BJ (cell line): ENCODE data around the gene ELMOD1. TPM values are rescaled to one million over a fixed set of nuclear protein-coding genes. Genes with fewer than 3 reads are reported as not detected.

Source experiments
- CTCF ChIA-PET: fragments of 350-600 bp; formaldehyde crosslinking; extraction: SDS; loops from one replicate; lab custom pipeline; 2021; ENCODE audit warnings: antibody characterized with exemption, inconsistent platforms; lab: Yijun Ruan, JAX
- POLR2A ChIA-PET: fragments of 300-600 bp; sonication (Branson Sonifier 250); formaldehyde crosslinking; extraction: SDS; loops from one replicate; lab custom pipeline; 2021; ENCODE audit warnings: antibody characterized with exemption; lab: Charles Lee
- DNase-seq: peaks from one replicate; pipeline ENCODE4 v3.0.0-alpha.2; 2011; ENCODE audit warnings: low read depth
- H3K27me3 ChIP-seq: 2 replicates; pipeline ENCODE4 v1.6.0; 2011; ENCODE audit warnings: low read length; ENCODE audit not compliant: control insufficient read depth, insufficient read depth
- H3K36me3 ChIP-seq: 2 replicates; pipeline ENCODE4 v1.5.1; 2011; ENCODE audit warnings: low read length; ENCODE audit not compliant: control insufficient read depth, insufficient read depth
- H3K4me3 ChIP-seq: 2 replicates; pipeline ENCODE4 v1.5.1; 2011; ENCODE audit warnings: low read depth, mild to moderate bottlenecking, control low read depth, low read length
- CTCF ChIP-seq: IDR thresholded peaks from 2 replicates; pipeline ENCODE4 v1.5.1; 2011; ENCODE audit warnings: low read depth, mild to moderate bottlenecking, control low read depth, inconsistent platforms, low read length, moderate library complexity; ENCODE audit not compliant: insufficient read depth
- polyA plus RNA-seq: library from polyadenylated mRNA; depleted of rRNA; stranded (reverse); fragments of >200 nt; gene quantifications from 2 replicates; pipeline ENCODE4 v1.2.3, GENCODE V29; 2011

Gene ELMOD1
- polyA plus RNA-seq, 1 experiment: 0.04 TPM

DNA sequence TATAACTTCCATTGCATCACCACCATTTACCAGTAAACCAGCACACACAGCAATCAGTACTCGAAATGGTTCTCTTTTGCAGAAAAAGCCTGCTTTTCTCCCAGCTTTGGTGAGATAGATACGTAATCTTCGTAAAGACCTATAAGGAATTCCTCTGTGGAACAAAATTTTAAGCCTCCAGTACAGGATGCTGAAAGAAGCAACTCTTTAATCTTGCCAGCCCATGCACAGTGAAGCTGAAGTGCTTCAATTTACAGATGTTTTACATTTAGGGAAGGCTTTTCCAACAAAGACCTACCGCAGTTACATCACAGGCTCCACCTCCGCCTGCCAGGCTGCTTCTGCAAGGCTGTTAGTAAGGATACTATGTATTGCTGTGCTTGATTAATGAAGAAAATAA, 1.9 kb downstream of the ELMOD1 start:
- DNase-seq: no peak
- ChIA-PET CTCF (interaction anchor here (1.2 to 4.2 kb wide), 2 partner anchors 16 to 97 kb away, joined by 7 to 22 read pairs; no protein-coding TSS in a partner anchor), POLR2A (no interaction called here)
- Histone ChIP-seq H3K4me3 (no peak overlapping the region), H3K36me3 (no peaks in the 10 kb centered on the region), H3K27me3 (peaks cover 33% of the 10 kb centered on the region)
- no peak for TF ChIP-seq CTCF

- Histone ChIP-seq H3K4me3 (no peak overlapping the region), H3K36me3 (no peaks in the 10 kb centered on the region), H3K27me3 (peaks cover 30% of the 10 kb centered on the region)
- no peak for DNase-seq
- TF ChIP-seq CTCF: no peak
- ChIA-PET CTCF (interaction anchor here (1.4 kb wide), 1 partner anchor 177 kb away, joined by 4 read pairs; no protein-coding TSS in a partner anchor), POLR2A (no interaction called here)
These were observed 3.0 kb downstream of the ELMOD1 start for GRCh38 chr11:107593951-107594350.

DNA sequence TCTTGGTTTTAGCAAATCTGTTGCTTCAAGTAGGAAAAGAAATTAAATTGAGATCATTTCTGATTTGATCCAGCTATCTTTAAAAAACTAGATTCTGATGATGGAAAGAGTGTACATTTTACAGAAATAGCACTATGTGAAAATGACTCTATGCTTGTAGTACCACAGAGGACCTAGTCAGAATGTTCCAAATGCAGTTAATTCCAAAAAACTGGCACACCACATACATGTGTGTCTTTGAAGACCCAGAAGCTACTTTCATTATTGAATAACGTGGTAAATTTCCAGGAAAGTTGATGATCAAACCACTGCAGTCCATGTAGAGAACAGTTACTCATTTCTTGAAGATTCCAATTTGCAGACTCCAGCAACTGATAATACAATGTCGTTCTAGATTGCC, 3.8 kb downstream of the ELMOD1 start:
- no peaks in the 10 kb centered on the region for H3K36me3 ChIP-seq
- H3K4me3 ChIP-seq: no peak overlapping the region
- DNase-seq: no peak
- ChIA-PET CTCF (interaction anchor here (1.4 kb wide), 1 partner anchor 176 kb away, joined by 4 read pairs; no protein-coding TSS in a partner anchor), POLR2A (no interaction called here)
- H3K27me3 ChIP-seq: peaks cover 30% of the 10 kb centered on the region
- no peak for TF ChIP-seq CTCF

DNA sequence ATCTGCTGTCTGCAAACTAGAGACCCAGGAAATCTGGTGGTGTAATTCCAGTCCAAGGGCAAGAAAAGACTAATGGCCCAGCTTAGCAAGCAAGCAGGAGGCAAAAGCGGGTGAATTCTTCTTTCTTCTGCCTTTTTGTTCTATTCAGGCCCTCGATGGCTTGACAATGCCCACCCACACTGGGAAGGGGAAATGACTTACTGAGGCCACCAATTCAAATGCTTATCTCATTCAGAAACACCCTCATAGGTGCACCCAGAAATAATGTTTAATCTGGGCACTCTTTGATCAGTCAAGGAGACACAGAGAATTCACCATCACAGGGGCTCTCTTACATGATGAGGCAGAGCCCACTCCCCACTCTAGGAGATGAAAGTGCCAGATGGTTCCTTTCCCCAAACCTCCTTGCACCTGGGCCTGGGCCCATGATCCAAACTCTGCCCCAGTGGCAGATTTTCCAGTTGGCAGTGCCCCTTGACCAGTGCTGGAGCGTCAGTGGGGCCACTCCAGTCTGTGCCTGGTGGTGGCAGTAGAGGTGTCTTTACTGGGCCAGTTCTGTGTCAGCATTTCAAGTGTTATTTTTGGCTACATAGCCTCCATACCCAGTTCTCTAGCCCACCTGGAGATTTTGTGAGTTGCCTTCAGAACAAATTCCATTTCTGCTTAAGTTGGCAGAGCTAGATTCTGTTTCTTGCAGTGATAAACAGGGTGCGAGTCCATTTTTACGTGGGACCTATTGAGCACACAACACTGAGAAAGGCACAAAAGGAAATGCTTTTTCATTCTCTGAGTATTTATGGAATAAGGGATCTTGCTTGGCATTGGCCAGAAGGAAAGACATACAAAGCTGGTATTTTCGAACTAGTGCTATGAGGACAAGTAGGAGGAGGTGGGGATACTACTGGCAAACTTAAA, 7.5 kb downstream of the ELMOD1 start:
- H3K27me3 ChIP-seq: peaks cover 8% of the 10 kb centered on the region
- CTCF ChIA-PET: interaction anchor here (0.9 to 1.3 kb wide), 2 partner anchors 20 to 175 kb away, joined by 3 to 4 read pairs; no protein-coding TSS in a partner anchor
- POLR2A ChIA-PET: no interaction called here
- DNase-seq: no peak
- TF ChIP-seq CTCF: peak; percentile 45
- H3K4me3 ChIP-seq: no peak overlapping the region
- no peaks in the 10 kb centered on the region for H3K36me3 ChIP-seq
